Non-pigmented ciliary epithelial cell (primary cell): ENCODE measurements around the gene VAMP2.

Source experiments
- DNase-seq: peaks from one replicate; pipeline ENCODE4 v3.0.0-alpha.2; 2010; ENCODE audit warnings: low read depth

VAMP2 gene

GRCh38 chr17:8155231-8155995 is 7.3 kb downstream of the VAMP2 start:
- DNase-seq = no peak

DNA sequence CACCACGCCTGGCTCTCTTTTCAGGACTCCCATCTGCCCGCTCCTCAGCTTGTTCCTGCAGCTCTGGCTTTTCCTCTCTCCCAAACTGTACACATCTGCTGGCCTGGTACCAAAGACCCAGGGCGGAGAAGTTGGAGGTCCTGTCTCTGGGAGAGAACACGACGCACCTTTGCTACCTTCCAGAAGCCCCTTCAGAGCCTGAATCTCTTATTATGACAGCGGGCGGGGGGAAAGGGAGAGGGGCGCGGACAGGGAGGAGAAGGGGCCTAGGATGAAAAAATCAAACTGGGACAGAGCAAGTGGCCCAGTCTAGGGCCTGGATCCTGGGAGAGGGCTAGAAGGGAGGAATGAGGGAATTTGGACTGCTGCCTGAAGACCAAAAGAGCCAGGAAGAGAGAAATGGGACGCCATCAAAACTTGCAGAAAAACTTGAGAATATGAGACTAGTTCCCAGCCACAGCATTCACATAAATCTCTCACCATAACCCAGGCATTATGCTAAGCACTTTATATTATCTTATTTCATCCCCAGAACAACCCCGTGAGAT is 8.1 kb downstream of the VAMP2 start:
- DNase-seq = no peak

DNA sequence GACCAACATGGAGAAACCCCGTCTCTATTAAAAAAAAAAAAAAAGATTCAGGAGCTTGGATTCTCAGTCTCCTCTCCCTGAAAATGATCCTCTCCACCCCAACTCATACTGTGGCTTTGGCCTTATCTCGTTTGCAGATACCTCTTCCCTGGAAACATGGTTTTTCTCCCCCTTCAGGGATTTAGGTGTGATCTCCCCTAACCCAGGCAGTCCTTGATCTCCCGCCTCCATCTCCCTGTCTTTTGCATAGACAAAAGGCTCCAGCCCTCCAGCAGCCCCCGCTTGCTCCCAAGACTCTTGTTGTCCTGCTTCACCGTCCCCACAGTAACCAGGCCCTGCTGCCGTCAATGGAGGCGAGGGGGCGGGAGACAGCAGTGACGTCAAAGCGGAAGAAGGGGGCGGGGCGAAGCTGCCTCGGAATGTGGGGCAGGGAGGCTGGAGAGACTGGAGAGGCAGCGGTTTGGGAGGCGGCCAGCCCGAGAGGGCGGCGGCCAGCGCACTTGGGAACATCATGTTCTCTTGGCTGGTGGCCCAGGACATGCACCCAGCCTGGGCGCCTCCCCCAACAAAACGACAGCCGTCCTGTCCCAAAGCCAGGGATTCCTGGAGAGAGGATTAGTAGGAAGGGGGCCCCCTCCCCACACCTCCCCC is 8.7 kb downstream of the VAMP2 start:
- peak; percentile 97 for DNase-seq

DNA sequence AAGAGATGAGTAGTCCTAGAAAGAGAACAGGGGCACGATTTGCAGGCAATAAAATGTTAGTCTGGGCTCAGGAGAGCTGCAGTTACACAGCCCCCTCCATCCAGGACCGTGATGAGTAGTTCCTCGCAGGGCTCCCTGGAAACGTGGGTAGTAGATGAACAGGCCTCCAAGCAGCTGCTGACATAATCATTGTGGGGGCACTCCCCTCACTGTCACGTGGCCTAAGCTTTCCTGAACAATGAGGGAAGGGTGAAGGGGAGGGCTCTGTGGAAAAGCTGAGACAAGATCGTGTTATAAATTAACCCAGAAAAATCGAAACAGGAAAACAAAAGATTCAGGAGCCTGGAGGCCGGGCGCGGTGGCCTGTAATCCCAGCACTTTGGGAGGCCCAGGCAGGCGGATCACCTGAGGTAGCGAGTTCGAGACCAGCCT is 9.2 kb downstream of the VAMP2 start:
- peak; percentile 96 for DNase-seq

DNA sequence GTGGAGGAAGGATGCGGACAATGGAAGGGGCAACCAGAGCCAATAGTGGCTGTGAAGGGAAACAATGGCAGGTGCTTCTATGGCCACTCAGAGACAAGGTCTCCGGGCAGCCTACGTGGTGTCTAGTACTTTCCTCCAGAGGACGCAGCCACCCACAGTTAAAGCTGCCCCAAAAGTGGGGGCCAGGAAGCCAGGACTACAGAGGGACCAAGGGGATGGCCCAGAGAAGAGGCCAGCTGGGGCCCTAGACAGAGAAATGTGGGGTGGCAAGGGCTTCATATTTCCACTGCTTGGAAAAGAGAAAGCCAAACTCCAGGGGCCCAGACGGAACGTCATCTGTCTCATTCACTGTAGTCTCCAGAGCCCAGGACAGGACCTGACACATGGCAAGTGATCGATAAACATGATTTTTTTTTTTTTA is 9.7 kb downstream of the VAMP2 start:
- DNase-seq = no peak

GRCh38 chr17:8152112-8152775 is 10.5 kb downstream of the VAMP2 start, which contains the start of gene PER1:
PER1 (minus strand) TSS chr17:8152404; CDS start chr17:8150706, 1,698 bp downstream.
- peak; percentile 71 for DNase-seq

- no peak for DNase-seq
These were observed 11.1 kb downstream of the VAMP2 start for GRCh38 chr17:8151641-8152111.

- peak; percentile 48 for DNase-seq
These were observed 11.6 kb downstream of the VAMP2 start for GRCh38 chr17:8151120-8151640.

- DNase-seq = no peak
These were observed 12.3 kb downstream of the VAMP2 start for GRCh38 chr17:8150194-8151119.

DNA sequence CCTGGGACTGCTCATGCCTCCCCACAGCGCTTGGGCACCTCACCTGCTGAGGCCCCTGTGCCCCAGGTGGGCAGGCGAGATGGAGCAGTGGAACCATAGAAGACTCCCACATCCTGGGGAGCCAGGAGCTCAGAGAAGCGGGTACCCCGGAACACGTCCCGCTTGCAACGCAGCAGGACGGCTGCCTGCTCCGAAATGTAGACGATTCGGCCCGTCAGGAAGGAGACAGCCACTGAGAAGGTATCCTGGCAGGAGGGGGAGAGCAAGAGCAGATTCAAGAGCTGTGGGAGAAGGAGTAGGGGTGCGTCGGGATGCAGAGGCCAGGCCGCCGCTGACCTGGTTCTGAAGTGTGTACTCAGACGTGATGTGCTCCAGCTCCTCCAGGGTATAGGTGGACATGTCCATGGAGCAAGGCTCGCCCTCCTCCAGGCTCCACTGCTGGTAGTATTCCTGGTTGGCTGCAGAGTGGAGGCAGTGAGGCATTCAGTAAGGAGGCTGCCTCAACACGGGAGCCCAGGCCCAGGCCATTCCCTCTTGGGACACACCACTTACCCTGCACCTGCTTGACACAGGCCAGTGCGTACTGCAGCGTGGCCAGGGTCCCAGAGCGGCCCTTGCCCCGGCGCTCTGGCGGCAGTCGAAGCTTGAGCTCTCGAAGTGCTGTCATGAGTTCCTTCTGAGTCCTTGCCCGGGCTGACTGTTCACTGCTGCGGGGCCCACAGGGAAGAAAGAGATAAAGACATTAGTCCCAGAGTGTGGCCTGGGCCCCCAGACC is 13.1 kb downstream of the VAMP2 start:
- DNase-seq = no peak

DNA sequence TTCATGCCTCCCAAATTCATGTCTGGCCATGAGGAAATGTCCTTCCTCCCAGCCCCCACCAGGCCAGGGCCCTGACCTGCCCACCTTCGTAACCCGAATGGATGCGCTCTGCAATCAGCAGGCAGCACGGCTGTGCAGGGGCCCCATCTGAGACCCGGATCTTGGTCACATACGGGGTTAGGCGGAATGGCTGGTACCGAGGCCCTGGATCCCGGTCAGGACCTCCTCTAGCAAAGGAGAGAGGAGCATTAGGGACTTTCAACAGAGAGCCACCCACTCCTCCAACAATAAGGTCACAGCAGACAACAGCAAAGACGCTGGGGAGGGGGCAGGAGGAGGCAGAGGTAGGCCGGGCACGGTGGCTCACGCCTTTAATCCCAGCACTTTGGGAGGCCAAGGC is 14.2 kb downstream of the VAMP2 start:
- no peak for DNase-seq

DNA sequence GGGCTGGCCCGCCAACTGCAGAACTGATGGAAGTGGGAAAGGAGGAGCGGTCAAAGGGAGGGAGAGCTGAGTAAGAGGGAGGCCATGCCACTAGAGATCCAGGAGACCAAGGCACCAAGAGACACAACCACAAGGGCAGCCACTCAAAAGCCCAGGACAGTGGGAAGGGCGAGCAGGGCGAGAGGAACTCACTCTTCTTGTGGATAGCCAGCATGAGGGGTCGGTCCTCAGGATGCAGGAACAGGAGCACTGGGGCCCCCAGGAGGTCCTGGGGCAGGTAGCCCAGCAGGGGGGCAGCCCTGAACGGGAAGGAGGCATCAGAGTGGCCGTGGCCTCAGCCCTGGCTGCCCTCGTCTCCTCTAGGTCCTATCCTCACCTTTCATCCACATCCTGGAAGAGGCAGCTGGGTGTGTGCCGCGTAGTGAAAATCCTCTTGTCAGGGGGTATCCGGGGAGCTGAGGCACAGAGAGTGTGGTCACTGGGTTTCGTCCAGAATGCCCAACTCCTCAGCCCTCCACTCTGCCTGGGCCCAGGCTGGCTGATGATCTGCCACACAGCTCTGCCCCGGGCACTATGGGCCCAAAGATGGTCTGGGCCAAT is 14.8 kb downstream of the VAMP2 start:
- DNase-seq = no peak

GRCh38 chr17:8147141-8147804 is 15.5 kb downstream of the VAMP2 start:
- no peak for DNase-seq

DNA sequence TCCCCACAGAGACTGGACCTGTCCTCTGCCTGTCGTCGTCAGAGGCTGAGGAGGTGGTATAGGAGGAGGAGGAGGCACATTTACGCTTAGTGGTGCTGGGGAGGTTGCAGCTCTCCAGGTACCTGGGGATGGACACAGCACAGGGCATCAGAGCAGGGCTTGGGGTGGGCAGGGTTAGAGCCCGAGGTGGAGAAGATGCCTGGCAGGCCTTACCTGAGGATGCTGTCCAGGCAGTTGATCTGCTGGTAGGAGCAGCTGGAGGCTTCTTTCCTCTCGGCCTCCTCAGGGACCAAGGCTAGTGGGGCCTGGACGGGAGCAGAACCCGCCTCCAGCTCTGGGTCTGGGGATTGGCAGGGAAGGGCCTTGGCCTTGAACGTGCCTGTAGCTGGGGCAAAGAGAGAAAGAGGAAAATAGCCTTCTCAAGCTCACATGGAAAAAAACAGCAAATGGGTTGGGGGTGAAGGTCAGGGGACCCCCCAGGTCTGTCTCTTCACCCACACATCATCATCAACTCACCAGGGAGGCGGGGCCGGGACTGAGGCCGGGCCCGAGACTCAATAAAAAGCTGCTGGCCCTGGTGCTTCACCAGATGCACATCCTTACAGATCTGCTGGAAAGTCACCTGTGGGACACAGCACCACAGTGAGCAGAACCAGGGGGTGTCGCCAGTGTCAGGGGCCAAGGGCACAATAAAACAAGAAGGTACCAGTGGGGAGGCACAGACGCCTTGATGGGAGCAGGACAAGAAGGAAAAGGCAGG is 16.2 kb downstream of the VAMP2 start:
- DNase-seq = no peak

DNA sequence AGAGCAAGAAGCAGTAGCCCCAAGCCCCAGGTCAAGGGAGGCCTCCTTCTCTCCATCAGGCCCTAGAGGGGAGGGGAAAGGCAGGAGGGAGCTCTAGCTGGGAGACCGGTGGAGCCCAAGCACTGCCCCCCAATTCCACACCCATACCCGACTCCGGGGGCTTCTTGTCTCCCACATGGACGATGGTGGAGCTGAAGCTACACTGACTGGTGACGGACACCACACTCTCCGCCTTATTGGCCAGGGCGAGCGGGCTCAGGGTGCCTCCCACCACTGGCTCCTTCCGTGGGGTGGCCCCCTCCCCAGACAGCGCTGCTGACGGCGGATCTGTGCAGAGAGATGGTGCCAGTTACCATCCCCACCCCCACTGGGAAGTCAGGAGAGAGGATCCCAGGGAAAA is 16.9 kb downstream of the VAMP2 start:
- no peak for DNase-seq

- DNase-seq = no peak
These were observed 18.1 kb downstream of the VAMP2 start for GRCh38 chr17:8144401-8145231.

GRCh38 chr17:8143581-8144400 is 19.0 kb downstream of the VAMP2 start:
- DNase-seq = no peak
